ENCODE data around the gene DHX34.
"Not testable (repeated sequence)": the region's sequence is repeated elsewhere in the genome, so short reads cannot be mapped to it uniquely, and the experiment has no call there.

The DHX34 gene

DNA sequence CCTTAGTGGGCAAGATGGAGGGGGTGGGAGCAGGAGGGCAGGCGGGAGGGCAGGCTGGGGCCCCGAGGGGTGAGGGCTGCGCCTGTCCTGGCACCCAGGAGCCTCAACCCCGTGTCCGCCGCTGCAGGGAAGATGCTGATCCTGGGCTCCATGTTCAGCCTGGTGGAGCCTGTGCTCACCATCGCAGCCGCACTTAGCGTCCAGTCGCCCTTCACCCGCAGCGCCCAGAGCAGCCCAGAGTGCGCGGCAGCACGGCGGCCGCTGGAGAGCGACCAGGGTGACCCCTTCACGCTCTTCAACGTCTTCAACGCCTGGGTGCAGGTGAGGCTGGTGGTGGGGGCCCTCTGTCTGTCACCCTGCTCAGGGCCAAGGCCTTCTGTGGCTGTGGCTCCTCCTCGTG, 23.5 kb downstream of the DHX34 start:
- Mint-ChIP-seq H3K27me3 (no peaks in the 10 kb centered on the region), H3K36me3 (peaks cover 3% of the 10 kb centered on the region), H3K4me1 (ENCODE audit: low read depth) (no peaks in the 10 kb centered on the region), H3K27ac (no peak overlapping the region), H3K9me3 (ENCODE audit: low read depth) (no peaks in the 10 kb centered on the region), H3K4me3 (no peak overlapping the region)

DNA sequence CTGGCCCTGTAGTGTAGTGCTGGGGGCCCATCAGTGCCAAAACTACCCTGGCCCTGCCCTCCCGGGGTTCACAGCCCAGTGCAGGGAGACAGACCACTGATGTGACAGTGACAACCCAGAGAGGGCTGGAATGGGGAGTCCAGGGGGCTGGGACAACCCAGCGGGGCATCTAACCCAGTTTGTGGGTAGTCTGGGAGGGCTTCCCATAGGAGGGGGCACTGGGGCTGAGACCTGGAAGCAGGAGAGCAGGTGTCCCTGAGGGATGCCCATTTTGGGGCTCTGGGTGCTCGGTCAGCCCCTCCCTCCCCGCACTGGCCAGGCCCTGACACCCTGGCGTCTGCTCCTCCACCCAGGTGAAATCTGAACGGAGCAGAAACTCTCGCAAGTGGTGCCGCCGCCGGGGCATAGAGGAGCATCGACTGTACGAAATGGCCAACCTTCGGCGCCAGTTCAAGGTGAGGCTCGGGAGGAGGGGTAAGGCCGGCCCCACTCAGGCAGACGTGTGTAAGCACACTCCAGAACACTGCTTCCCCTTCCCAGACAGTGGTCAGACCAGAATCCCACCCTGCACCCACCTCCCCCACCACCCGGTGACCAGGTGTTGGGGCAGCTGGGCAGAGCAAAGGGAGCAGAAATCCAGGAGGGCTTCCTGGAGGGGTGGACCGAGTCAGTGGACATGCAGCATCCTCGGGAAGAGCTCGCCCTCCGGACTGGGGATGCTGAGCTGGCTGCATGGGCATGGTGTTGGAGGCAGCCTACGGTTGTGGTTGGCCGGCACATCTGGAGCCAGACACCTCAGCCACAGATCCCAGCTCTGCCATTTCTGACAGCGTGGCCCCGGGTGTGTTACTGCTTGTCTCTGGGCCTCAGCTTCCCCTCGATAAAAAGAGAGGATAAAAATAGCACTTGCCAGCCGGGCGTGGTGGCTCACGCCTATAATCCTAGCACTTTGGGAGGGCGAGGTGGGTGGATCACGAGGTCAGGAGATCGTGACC, 24.4 kb downstream of the DHX34 start:
- H3K4me3 Mint-ChIP-seq: no peak overlapping the region
- H3K36me3 Mint-ChIP-seq: peaks cover 3% of the 10 kb centered on the region
- no peaks in the 10 kb centered on the region for H3K9me3 Mint-ChIP-seq (ENCODE audit: low read depth)
- H3K27me3 Mint-ChIP-seq: no peaks in the 10 kb centered on the region
- H3K27ac Mint-ChIP-seq: no peak overlapping the region
- no peaks in the 10 kb centered on the region for H3K4me1 Mint-ChIP-seq (ENCODE audit: low read depth)

DNA sequence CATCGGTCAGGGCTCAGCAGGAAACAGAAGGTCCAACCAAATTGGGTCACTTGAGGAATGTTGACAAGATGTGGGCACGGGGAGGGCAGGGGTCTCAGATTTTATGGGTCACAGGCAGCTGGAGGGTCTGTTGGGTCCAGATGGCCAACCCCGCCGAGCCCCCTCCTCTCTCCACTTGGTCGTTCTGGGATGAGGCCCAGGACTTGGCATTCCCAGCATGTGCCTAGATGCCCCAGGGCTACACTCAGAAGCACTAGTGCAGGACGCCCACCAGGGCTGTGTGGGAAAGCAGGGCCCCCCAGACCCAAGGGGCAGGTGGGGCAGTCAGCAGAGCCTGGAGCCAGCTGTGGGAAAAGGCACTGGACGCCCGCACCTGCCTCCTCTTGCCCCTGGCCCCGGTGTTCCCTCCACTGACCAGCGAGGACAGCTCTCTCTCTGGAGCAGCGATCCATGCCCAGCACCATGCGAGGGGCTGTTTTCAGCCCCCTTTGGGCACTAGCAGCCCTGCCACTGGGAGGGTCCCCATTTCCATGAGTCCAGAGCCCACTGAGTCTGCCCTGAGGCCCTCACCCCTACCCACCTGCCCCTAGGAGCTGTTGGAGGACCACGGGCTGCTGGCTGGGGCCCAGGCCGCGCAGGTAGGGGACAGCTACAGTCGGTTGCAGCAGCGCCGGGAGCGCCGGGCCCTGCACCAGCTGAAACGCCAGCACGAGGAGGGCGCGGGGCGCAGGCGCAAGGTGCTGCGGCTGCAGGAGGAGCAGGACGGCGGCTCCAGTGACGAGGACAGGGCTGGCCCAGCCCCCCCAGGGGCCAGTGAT, 26.0 kb downstream of the DHX34 start:
- Mint-ChIP-seq H3K9me3 (ENCODE audit: low read depth) (no peaks in the 10 kb centered on the region), H3K4me3 (no peak overlapping the region), H3K27me3 (no peaks in the 10 kb centered on the region), H3K4me1 (ENCODE audit: low read depth) (no peaks in the 10 kb centered on the region), H3K36me3 (no peaks in the 10 kb centered on the region), H3K27ac (no peak overlapping the region)

GRCh38 chr19:47375694-47376588, 26.8 kb downstream of the DHX34 start:
- H3K9me3 Mint-ChIP-seq (ENCODE audit: low read depth): no peaks in the 10 kb centered on the region
- no peak overlapping the region for H3K27ac Mint-ChIP-seq
- no peaks in the 10 kb centered on the region for H3K4me1 Mint-ChIP-seq (ENCODE audit: low read depth)
- H3K27me3 Mint-ChIP-seq: no peaks in the 10 kb centered on the region
- H3K36me3 Mint-ChIP-seq: no peaks in the 10 kb centered on the region
- no peak overlapping the region for H3K4me3 Mint-ChIP-seq

- Mint-ChIP-seq H3K4me3 (no peak overlapping the region), H3K27ac (no peak overlapping the region), H3K9me3 (ENCODE audit: low read depth) (no peaks in the 10 kb centered on the region), H3K36me3 (no peaks in the 10 kb centered on the region), H3K4me1 (ENCODE audit: low read depth) (peaks cover 4% of the 10 kb centered on the region), H3K27me3 (no peaks in the 10 kb centered on the region)
These were observed 27.6 kb downstream of the DHX34 start for GRCh38 chr19:47376589-47377144.

GRCh38 chr19:47377208-47377701, 28.1 kb downstream of the DHX34 start:
- H3K9me3 Mint-ChIP-seq (ENCODE audit: low read depth): no peaks in the 10 kb centered on the region
- H3K4me1 Mint-ChIP-seq (ENCODE audit: low read depth): peaks cover 9% of the 10 kb centered on the region
- no peaks in the 10 kb centered on the region for H3K27me3 Mint-ChIP-seq
- no peaks in the 10 kb centered on the region for H3K36me3 Mint-ChIP-seq
- no peak overlapping the region for H3K4me3 Mint-ChIP-seq
- H3K27ac Mint-ChIP-seq: no peak overlapping the region

DNA sequence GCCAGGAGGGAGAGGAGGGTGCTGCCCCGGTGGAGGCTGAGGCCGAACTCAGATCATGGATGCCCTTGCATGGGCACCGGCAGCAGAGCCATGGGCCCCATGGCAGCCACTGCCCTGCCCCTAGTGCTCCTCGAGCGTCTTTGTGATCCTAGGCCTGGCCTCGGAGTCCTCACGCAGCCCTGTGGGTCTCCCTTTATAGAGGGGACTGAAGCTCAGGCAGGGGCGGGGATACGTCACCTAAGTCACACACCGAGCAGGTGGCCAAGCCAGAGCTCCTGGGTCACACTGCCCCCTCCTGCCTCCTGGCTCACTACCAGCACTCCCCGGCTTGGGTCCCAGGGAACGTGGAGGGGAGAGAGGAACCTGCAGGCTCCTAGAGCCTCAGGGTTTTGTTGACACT, 28.7 kb downstream of the DHX34 start:
- H3K4me3 Mint-ChIP-seq: no peak overlapping the region
- H3K27me3 Mint-ChIP-seq: no peaks in the 10 kb centered on the region
- H3K4me1 Mint-ChIP-seq (ENCODE audit: low read depth): peaks cover 11% of the 10 kb centered on the region
- no peaks in the 10 kb centered on the region for H3K9me3 Mint-ChIP-seq (ENCODE audit: low read depth)
- H3K36me3 Mint-ChIP-seq: no peaks in the 10 kb centered on the region
- no peak overlapping the region for H3K27ac Mint-ChIP-seq

DNA sequence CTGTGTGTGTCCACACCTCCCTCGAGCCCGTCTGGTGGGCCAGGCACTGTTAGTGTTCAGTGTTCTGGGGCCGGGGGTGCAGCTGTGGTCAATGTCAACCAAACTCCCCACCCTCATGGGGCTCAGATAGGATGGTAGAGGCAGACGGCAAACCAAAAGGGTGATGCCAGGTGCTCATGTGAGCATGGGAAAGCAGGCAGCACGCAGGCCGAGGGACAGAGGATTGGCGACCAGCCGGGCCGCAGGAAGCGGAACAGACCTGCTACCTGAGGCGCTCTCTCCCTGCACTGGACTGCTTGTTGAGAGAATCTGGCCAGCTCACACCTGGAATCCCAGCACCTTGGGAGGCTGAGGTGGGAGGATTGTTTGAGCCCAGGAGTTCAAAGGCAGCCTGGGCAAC, 29.1 kb downstream of the DHX34 start:
- Mint-ChIP-seq H3K9me3 (ENCODE audit: low read depth) (no peaks in the 10 kb centered on the region), H3K4me3 (no peak overlapping the region), H3K4me1 (ENCODE audit: low read depth) (peaks cover 13% of the 10 kb centered on the region), H3K36me3 (no peaks in the 10 kb centered on the region), H3K27me3 (no peaks in the 10 kb centered on the region), H3K27ac (no peak overlapping the region)

DNA sequence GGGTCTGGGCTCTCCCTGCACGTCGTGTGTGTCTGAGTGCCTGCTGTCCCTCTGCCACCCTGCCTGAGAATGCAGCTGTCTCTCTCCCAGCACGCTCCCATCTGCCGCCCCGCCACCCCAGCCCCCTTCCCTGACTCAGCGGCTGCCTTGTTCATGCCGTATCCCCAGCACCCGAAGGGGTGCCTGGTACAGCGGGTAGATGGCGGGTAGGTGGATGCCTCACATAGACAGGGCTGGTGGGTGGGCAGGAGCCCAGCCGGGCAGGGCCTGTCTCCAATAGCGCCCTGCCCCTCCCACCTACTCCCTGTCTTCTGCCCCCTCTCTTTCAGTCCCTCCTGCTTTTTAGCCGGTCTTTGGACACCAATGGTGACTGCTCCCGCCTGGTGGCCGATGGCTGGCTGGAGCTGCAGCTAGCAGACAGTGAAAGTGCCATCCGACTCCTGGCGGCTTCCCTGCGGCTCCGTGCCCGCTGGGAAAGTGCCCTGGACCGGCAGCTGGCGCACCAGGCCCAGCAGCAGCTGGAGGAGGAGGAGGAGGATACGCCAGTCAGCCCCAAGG, 30.3 kb downstream of the DHX34 start:
- Mint-ChIP-seq H3K36me3 (no peaks in the 10 kb centered on the region), H3K27me3 (no peaks in the 10 kb centered on the region), H3K27ac (no peak overlapping the region), H3K9me3 (ENCODE audit: low read depth) (no peaks in the 10 kb centered on the region), H3K4me3 (no peak overlapping the region), H3K4me1 (ENCODE audit: low read depth) (peaks cover 17% of the 10 kb centered on the region)

GRCh38 chr19:47380559-47380958, 31.4 kb downstream of the DHX34 start:
- Mint-ChIP-seq H3K4me3 (no peak overlapping the region), H3K27ac (no peak overlapping the region)

DNA sequence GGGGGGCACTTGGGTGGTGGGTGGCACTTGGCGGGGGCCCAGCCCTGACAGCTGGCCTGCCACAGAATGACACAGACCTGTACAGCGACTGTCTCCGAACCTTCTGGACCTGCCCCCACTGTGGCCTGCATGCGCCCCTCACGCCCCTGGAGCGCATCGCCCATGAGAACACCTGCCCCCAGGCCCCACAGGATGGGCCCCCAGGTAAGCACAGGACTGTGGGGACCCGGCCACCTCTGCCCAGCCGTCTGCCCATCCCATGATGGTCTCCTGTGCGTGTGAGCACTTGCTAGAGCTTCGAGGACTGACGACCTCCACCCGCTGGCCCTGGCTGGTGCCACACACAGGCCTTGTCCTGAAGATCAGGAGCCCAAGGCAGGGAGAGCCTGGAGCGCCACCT, 32.0 kb downstream of the DHX34 start:
- H3K27ac Mint-ChIP-seq: no peak overlapping the region
- no peaks in the 10 kb centered on the region for H3K27me3 Mint-ChIP-seq
- H3K4me3 Mint-ChIP-seq: no peak overlapping the region
- H3K36me3 Mint-ChIP-seq: no peaks in the 10 kb centered on the region
- H3K9me3 Mint-ChIP-seq (ENCODE audit: low read depth): no peaks in the 10 kb centered on the region
- peaks cover 17% of the 10 kb centered on the region for H3K4me1 Mint-ChIP-seq (ENCODE audit: low read depth)

More at GRCh38 chr19:47380559-47380958, 31.4 kb downstream of the DHX34 start:
- H3K36me3 Mint-ChIP-seq: no peaks in the 10 kb centered on the region
- H3K4me1 Mint-ChIP-seq (ENCODE audit: low read depth): peaks cover 17% of the 10 kb centered on the region
- no peaks in the 10 kb centered on the region for H3K27me3 Mint-ChIP-seq
- H3K9me3 Mint-ChIP-seq (ENCODE audit: low read depth): no peaks in the 10 kb centered on the region

DNA sequence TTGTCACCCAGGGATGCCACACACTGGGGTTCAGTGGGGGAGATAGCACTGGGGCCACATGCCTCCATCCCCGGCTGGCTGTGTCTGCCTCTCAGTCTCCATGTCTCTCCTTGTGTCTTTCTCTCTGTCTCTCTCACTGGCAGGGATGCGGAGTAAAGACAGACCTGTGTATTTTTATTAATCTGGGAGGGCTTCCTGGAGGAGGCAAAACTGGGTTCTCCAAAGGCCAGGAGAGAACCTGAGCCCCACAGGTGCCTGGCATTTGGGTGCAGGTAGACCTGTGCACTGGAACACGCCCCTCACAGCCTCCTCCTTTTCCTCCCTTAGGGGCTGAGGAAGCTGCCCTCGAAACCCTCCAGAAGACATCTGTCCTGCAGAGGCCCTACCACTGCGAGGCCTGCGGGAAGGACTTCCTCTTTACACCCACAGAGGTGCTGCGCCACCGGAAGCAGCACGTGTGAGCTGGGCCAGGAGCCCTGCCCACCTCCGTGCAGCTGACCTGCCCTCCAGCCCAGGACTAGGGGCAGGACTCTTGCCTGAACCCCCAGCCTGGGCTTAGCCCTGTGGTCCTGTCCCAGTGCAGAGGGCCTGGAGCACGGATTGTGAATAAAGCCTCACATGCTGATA, 32.7 kb downstream of the DHX34 start:
- Mint-ChIP-seq H3K4me1 (ENCODE audit: low read depth) (peaks cover 17% of the 10 kb centered on the region), H3K4me3 (no peak overlapping the region), H3K27me3 (no peaks in the 10 kb centered on the region), H3K9me3 (ENCODE audit: low read depth) (no peaks in the 10 kb centered on the region), H3K27ac (no peak overlapping the region), H3K36me3 (no peaks in the 10 kb centered on the region)

DNA sequence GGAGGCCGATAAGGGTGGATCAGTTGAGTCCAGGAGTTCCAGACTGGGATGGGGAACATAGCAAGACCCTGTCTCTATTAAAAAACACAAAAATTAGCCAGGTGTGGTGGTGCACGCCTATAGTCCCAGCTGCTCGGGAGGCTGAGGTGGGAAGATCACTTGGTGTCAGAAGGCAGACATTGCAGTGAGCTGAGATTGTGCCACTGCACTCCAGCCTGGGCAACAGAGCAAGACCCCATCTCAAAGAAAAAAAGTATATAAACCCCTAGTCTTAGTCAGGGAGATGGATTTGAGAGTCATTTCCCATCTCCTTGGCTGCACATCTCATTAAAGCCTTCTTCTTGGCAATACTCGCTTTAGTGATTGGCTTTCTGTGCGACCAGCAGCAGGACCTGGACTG, 34.8 kb downstream of the DHX34 start:
- H3K9me3 Mint-ChIP-seq (ENCODE audit: low read depth); H3K27ac Mint-ChIP-seq; H3K27me3 Mint-ChIP-seq; H3K36me3 Mint-ChIP-seq; H3K4me3 Mint-ChIP-seq: not testable (repeated sequence)
- H3K4me1 Mint-ChIP-seq (ENCODE audit: low read depth): peaks cover 17% of the 10 kb centered on the region

- H3K36me3 Mint-ChIP-seq; H3K27me3 Mint-ChIP-seq; H3K4me3 Mint-ChIP-seq; H3K27ac Mint-ChIP-seq; H3K9me3 Mint-ChIP-seq (ENCODE audit: low read depth): not testable (repeated sequence)
- peaks cover 17% of the 10 kb centered on the region for H3K4me1 Mint-ChIP-seq (ENCODE audit: low read depth)
These were observed 35.4 kb downstream of the DHX34 start for GRCh38 chr19:47384533-47384932.
